Adipose tissue (tissue), 3 donors: ENCODE measurements around the gene TRMT1. TPM values are rescaled to one million over a fixed set of nuclear protein-coding genes. Genes with fewer than 3 reads are reported as not detected.

Experiments
- H3K27ac ChIP-seq: one replicate; pipeline ENCODE4 v1.5.1; 2013; ENCODE audit warnings: low read depth, low read length
- WGBS, 3 donors: extraction: QIAGEN DNeasy Blood & Tissue Kit; methylation state at CpG; one replicate each; pipeline ENCODE4 v1.1.7; 2013; 5-methylcytosine and 5-hydroxymethylcytosine counted together
- polyA plus RNA-seq, 3 donors: library from polyadenylated mRNA; stranded (reverse); fragments of 200-250 nt; gene quantifications; one replicate each; pipeline ENCODE4 v1.2.3, GENCODE V29; 2013
- donor health status: healthy with polysubstance abuse.
- donor health status: Bipolar disorder and iron deficiency.
- donor health status: healthy.

Gene TRMT1
- polyA plus RNA-seq, 3 donors, result 25.0 to 38.9 (median 36.7) TPM

GRCh38 chr19:13130886-13131490, 14.4 kb upstream of the TRMT1 start:
- H3K27ac ChIP-seq, result no peak overlapping the region
- whole genome bisulfite sequencing, 3 donors, result 73 to 96% (median 93%) methylated on average over 3 of the region's 3 CpGs

- 94 to 96% (median 94%) methylated on average over 9 of the region's 9 CpGs for WGBS, 3 donors
- no peak overlapping the region for H3K27ac ChIP-seq
These were observed 12.8 kb upstream of the TRMT1 start for GRCh38 chr19:13129384-13129783.

- no peak overlapping the region for H3K27ac ChIP-seq
- WGBS, 3 donors, result 38 to 78% (median 67%) methylated on average over 1 of the region's 1 CpG
These were observed 12.0 kb upstream of the TRMT1 start for GRCh38 chr19:13128583-13128982.

GRCh38 chr19:13127811-13128575, 11.5 kb upstream of the TRMT1 start:
- 86 to 94% (median 90%) methylated on average over 6 of the region's 6 CpGs for WGBS, 3 donors
- no peak overlapping the region for H3K27ac ChIP-seq

GRCh38 chr19:13127051-13127450, 10.5 kb upstream of the TRMT1 start:
- WGBS, 3 donors, result 78 to 91% (median 89%) methylated on average over 8 to 9 of the region's 9 CpGs
- H3K27ac ChIP-seq, result no peak overlapping the region

- 90 to 93% (median 91%) methylated on average over 20 of the region's 20 CpGs for WGBS, 3 donors
- no peak overlapping the region for H3K27ac ChIP-seq
These were observed 6.7 kb upstream of the TRMT1 start for GRCh38 chr19:13122980-13123957.

- 74 to 90% (median 83%) methylated on average over 13 of the region's 13 CpGs for WGBS, 3 donors
- H3K27ac ChIP-seq, result no peak overlapping the region
These were observed 5.8 kb upstream of the TRMT1 start for GRCh38 chr19:13122275-13122878.

- WGBS, 3 donors, result 79 to 84% (median 80%) methylated on average over 18 of the region's 18 CpGs
- no peak overlapping the region for H3K27ac ChIP-seq
These were observed 5.2 kb upstream of the TRMT1 start for GRCh38 chr19:13121551-13122274.

GRCh38 chr19:13120817-13121216, 4.3 kb upstream of the TRMT1 start:
- H3K27ac ChIP-seq, result no peak overlapping the region
- WGBS, 3 donors, result 73 to 80% (median 76%) methylated on average over 10 of the region's 10 CpGs

GRCh38 chr19:13120031-13120430, 3.5 kb upstream of the TRMT1 start:
- no peak overlapping the region for H3K27ac ChIP-seq
- 78 to 83% (median 83%) methylated on average over 9 of the region's 9 CpGs for WGBS, 3 donors

- no peak overlapping the region for H3K27ac ChIP-seq
These were observed 3.1 kb upstream of the TRMT1 start for GRCh38 chr19:13119627-13120026.

GRCh38 chr19:13118424-13119193, 2.1 kb upstream of the TRMT1 start:
- WGBS, 3 donors, result 0 to 1% (median 1%) methylated on average over 35 to 57 of the region's 57 CpGs
- H3K27ac ChIP-seq, result no peak overlapping the region

More at GRCh38 chr19:13119627-13120026, 3.1 kb upstream of the TRMT1 start:
- WGBS, 3 donors, result 63 to 83% (median 66%) methylated on average over 8 of the region's 8 CpGs

- no peak within 1 kb of the TSS for H3K27ac ChIP-seq
- 2 to 3% (median 3%) methylated on average over 39 to 65 of the region's 65 CpGs for WGBS, 3 donors
These were observed 1.4 kb upstream of the TRMT1 start, which contains the start of gene NACC1 for GRCh38 chr19:13117772-13118423. TSS of gene NACC1 (plus strand) at chr19:13118264. CDS start at chr19:13135208, 16,944 bp downstream.

GRCh38 chr19:13117176-13117771, 734 bp upstream of the TRMT1 start:
- 11 to 19% (median 14%) methylated on average over 19 to 20 of the region's 20 CpGs for WGBS, 3 donors

GRCh38 chr19:13115936-13116281, 631 bp downstream of the TRMT1 start:
- 1 to 4% (median 1%) methylated on average over 18 of the region's 18 CpGs for WGBS, 3 donors
- H3K27ac ChIP-seq, result no peak overlapping the region

More at GRCh38 chr19:13117176-13117771, 734 bp upstream of the TRMT1 start:
- no peak overlapping the region for H3K27ac ChIP-seq

- WGBS, 3 donors, result 94 to 98% (median 94%) methylated on average over 7 to 10 of the region's 10 CpGs
These were observed 4.0 kb downstream of the TRMT1 start for GRCh38 chr19:13112555-13112954.

More at GRCh38 chr19:13112555-13112954, 4.0 kb downstream of the TRMT1 start:
- H3K27ac ChIP-seq, result no peak overlapping the region
